Amniotic stem cell (primary cell): ENCODE data around the gene B3GALNT2.
A peak's percentile ranks its signal among the peaks of the same experiment; 100 is the strongest.

ENCODE experiments used
- DNase-seq: peaks from one replicate; lab custom pipeline; 2025; lab: John Stamatoyannopoulos, UW

Gene B3GALNT2

DNA sequence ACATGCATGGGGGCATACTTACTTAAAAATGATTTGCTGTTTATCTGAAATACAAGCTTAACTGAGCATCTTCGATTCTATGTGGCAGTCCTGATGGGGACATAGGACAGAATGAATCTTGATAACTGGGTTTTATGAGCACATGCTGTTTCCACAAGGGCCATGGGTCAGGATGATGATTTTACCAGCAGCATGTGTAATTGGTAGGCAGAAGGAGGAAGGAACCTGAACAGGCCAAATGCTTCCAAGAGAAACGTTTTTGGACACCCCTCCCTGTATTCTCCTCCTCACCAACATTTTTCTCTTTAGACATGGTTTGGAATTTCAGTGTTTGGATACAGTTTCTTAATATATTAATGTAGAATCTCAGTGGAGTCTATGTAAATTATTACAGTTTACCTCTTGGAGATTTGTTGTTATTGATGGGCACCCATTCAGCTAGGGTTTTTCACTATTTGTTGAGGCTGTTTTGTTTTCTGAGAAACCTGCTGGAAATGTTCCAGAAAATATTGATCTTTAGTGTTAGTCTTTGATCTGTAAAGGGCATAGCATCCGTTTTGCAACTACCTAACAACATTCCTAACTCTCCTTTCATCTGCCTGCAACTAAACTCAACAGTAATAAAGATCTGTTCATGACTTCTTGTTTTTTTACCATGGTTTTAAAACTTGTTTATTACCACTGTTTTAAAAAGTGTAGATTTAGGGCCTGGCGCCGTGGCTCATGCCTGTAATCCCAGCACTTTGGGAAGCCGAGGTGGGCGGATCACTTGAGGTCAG is 95.0 kb downstream of the B3GALNT2 start:
- no peak for DNase-seq

DNA sequence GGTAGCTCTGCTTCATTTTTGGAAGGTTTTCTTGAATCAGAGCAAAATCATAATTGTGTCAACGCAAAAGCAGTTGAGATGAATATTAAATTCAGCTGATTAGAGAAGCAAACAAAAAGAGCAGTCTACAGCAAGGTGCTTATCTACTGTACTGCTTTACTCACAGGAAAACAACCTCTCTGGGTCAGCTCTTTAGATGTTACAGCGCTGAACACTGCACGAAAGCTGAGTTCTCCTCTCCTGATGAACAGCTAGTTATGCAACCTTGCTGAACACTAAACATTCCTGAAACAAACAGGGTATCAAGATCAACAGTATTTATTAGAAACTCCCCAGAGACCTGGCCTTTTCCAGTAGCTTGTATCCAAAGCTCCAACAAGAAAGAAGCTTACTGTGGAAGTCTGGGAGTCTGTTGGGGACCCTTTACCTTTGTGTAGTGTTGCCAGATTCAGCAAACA is 95.7 kb downstream of the B3GALNT2 start:
- no peak for DNase-seq

DNA sequence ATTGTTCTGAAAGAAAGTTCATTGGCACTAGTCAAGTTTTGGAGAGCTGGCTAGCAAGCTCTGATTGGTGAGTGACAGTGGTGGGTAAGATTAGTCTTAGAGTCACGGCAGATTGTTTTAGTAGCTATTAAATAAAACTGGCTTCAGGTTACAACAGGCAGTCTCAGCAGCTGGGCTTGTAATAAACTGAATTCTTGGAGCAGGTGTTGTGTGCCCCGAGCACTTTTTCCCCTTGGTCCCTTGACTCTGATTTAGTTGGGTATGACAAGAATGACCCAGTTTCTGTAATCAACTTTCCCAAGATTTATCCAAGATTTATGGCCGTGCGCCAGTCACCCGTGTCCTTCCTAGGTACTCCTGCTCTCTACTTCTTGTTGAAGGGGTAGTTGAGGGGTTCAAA is 96.8 kb downstream of the B3GALNT2 start:
- DNase-seq = no peak

DNA sequence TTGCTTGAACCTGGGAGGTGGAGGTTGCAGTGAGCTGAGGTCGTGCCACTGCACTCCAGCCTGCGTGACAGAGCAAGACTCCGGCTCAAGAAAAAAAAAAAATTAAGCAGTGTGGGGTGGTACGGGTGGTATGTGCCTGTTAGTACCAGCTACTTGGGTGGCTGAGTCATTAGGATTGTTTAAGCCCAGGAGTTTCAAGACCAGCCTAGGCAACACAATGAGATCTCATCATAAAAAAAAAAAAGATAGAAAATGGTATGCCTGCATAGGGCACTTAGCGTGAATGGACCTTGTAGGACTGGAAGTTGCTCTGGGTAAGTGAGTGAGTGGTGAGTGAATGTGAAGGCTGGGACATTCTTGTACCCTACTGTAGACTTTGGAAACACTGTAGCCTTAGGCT is 100.1 kb downstream of the B3GALNT2 start:
- DNase-seq = no peak

DNA sequence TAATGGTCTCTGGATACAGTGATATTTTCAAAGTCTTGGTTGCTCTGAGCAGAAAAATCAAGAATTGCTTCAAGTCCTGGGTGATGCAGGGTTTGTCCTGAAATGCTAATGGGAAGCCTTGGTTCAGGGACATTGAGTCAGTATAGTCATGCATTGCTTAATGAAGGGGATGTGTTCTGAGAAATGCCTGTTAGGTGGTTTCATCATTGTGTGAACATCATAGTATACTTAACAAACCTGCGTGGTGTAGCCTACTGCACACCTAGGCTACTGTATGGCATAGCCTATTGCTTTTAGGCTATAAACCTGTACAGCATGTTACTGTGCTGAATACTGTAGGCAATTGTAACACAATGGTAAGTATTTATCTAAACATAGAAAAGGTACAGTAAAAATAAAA is 100.7 kb downstream of the B3GALNT2 start:
- no peak for DNase-seq

DNA sequence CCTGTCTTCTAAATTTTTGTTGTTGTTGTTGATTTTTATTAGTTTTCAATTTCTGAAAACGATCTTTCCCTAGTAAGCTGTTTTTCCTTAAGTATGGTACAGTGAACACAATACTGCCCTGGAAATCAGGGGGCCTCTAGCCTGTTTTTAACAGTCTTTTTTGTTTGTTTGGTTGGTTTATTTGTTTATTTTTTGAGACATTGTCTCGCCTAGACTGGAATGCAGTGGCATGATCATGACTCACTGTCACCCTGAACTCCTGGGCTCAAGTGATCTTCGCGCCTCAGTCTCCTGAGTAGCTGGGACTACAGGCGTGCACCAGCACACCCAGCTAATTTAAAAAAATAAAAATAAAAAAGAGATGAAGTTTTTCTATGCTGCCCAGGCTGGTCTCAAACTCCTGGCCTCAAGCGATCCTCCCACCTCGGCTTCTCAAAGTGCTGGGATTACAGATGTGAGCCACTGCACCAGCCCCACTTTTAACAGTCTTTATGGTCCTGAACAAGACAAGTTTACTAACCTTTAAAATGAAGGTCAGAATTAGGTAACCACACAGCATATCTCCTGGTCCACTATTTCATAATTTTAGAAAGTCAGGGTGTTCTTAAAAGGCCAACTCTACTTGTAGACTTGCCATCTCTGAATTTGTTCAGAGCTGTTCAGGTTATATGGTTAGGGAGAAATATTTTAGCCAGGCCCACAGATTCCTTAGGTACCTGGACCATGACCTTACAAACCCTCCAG is 101.6 kb downstream of the B3GALNT2 start:
- no peak for DNase-seq

DNA sequence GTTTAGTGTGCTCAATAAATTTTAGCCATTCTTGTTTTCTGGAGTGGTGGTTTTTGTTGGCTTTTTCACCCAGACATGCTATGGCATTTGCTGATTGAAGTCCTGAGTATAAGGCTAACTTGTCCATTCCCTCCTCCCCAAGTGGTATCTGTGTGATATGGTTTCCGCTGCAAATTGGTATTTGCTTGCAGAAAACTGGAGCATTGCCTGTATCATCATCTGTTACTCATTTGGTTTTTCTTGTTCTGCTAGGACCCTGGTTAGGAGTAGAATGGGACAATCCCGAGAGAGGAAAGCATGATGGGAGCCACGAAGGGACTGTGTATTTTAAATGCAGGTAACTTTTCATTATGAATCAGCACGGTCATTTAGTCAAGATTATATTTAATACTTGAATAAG is 103.0 kb downstream of the B3GALNT2 start:
- peak; percentile 7 for DNase-seq
